ENCODE data around the gene KLHDC10. TPM values are rescaled to one million over a fixed set of nuclear protein-coding genes. Genes with fewer than 3 reads are reported as not detected.

Gene KLHDC10
- polyA plus RNA-seq, 1 donor from 2014 or later, result 59.1 TPM

- Histone ChIP-seq H3K9me3 (ENCODE audit: low read length) (no peaks in the 10 kb centered on the region), H3K9me2 (ENCODE audit: insufficient read depth, low read length) (no peaks in the 10 kb centered on the region), H3K79me2 (replicated peaks; ENCODE audit: insufficient read depth, low read length) (no peaks in the 10 kb centered on the region), H3K27ac (ENCODE audit: low read length) (no peak overlapping the region), H3F3A (ENCODE audit: insufficient read depth, low read length, poor library complexity, severe bottlenecking) (no peaks in the 10 kb centered on the region), H4K20me1 (ENCODE audit: insufficient read depth) (no peaks in the 10 kb centered on the region), H3K27me3 (ENCODE audit: insufficient read depth, low read depth, low read length) (no peaks in the 10 kb centered on the region), H2AFZ (ENCODE audit: low read depth, low read length) (no peak overlapping the region), H3K36me3 (ENCODE audit: insufficient read depth, low read length) (no peaks in the 10 kb centered on the region), H3K4me3 (ENCODE audit: low read length) (no peak overlapping the region), H3K9ac (ENCODE audit: low read length) (no peak overlapping the region), H3K4me2 (ENCODE audit: low read length) (no peak overlapping the region)
- TF ChIP-seq MXI1 (conservative IDR thresholded peaks at IDR 0.05; ENCODE audit: poor library complexity, severe bottlenecking), result no peak
- TF ChIP-seq, protein P1, sequence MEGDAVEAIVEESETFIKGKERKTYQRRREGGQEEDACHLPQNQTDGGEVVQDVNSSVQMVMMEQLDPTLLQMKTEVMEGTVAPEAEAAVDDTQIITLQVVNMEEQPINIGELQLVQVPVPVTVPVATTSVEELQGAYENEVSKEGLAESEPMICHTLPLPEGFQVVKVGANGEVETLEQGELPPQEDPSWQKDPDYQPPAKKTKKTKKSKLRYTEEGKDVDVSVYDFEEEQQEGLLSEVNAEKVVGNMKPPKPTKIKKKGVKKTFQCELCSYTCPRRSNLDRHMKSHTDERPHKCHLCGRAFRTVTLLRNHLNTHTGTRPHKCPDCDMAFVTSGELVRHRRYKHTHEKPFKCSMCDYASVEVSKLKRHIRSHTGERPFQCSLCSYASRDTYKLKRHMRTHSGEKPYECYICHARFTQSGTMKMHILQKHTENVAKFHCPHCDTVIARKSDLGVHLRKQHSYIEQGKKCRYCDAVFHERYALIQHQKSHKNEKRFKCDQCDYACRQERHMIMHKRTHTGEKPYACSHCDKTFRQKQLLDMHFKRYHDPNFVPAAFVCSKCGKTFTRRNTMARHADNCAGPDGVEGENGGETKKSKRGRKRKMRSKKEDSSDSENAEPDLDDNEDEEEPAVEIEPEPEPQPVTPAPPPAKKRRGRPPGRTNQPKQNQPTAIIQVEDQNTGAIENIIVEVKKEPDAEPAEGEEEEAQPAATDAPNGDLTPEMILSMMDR (IDR thresholded peaks at IDR 0.05; ENCODE audit: poor library complexity, severe bottlenecking), result no peak
- TF ChIP-seq SMC3 (conservative IDR thresholded peaks at IDR 0.05; ENCODE audit: poor library complexity), result no peak
- no peak for TF ChIP-seq EP300 (conservative IDR thresholded peaks at IDR 0.05; ENCODE audit: poor library complexity, severe bottlenecking)
- TF ChIP-seq REST (IDR thresholded peaks at IDR 0.05; ENCODE audit: borderline replicate concordance), result no peak
- no peak for TF ChIP-seq TAF1 (IDR thresholded peaks at IDR 0.05; ENCODE audit: low read depth)
- TF ChIP-seq EZH2 (IDR thresholded peaks at IDR 0.05; ENCODE audit: borderline replicate concordance, insufficient read depth, low read length, poor library complexity, severe bottlenecking), result no peak
- no peak for TF ChIP-seq RAD21 (conservative IDR thresholded peaks at IDR 0.05)
- no peak for TF ChIP-seq POLR2AphosphoS5 (IDR thresholded peaks at IDR 0.05)
These were observed 49.1 kb upstream of the KLHDC10 start for GRCh38 chr7:130021105-130021834.

- Histone ChIP-seq H3K9me2 (ENCODE audit: insufficient read depth, low read length) (no peaks in the 10 kb centered on the region), H3F3A (ENCODE audit: insufficient read depth, low read length, poor library complexity, severe bottlenecking) (no peaks in the 10 kb centered on the region), H3K27ac (ENCODE audit: low read length) (no peak overlapping the region), H3K9me3 (ENCODE audit: low read length) (no peaks in the 10 kb centered on the region), H3K27me3 (ENCODE audit: insufficient read depth, low read depth, low read length) (no peaks in the 10 kb centered on the region), H3K4me2 (ENCODE audit: low read length) (no peak overlapping the region), H3K79me2 (replicated peaks; ENCODE audit: insufficient read depth, low read length) (no peaks in the 10 kb centered on the region), H3K4me3 (ENCODE audit: low read length) (no peak overlapping the region), H3K9ac (ENCODE audit: low read length) (no peak overlapping the region), H3K36me3 (ENCODE audit: insufficient read depth, low read length) (no peaks in the 10 kb centered on the region), H4K20me1 (ENCODE audit: insufficient read depth) (no peaks in the 10 kb centered on the region), H2AFZ (ENCODE audit: low read depth, low read length) (no peak overlapping the region)
- TF ChIP-seq, protein P1 (IDR thresholded peaks at IDR 0.05; ENCODE audit: poor library complexity, severe bottlenecking), result no peak
- no peak for TF ChIP-seq EP300 (conservative IDR thresholded peaks at IDR 0.05; ENCODE audit: poor library complexity, severe bottlenecking)
These were observed 48.2 kb upstream of the KLHDC10 start for GRCh38 chr7:130022115-130022514.
